ENCODE data around the gene GOLM1.

DNA sequence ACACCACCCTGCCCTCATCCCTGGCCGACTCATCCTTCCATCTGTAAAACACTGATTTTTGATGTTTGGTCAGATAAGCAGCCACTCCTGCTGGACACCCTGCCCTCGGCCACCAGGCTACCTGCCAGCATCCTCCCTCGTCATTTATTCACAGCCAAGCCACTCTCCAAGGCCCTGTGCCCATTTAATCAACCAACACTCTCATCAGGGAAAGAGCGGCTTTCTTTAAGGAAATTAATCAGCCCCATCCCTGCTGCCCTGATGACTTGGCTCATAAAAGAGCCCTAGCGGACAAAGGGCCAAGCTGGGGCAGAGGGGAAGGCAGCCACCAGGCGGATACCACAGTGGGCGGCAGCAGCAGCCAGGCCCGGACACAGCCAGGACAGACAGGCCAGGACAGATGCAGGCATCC is 52.4 kb downstream of the GOLM1 start:
- TF ChIP-seq, protein P1, sequence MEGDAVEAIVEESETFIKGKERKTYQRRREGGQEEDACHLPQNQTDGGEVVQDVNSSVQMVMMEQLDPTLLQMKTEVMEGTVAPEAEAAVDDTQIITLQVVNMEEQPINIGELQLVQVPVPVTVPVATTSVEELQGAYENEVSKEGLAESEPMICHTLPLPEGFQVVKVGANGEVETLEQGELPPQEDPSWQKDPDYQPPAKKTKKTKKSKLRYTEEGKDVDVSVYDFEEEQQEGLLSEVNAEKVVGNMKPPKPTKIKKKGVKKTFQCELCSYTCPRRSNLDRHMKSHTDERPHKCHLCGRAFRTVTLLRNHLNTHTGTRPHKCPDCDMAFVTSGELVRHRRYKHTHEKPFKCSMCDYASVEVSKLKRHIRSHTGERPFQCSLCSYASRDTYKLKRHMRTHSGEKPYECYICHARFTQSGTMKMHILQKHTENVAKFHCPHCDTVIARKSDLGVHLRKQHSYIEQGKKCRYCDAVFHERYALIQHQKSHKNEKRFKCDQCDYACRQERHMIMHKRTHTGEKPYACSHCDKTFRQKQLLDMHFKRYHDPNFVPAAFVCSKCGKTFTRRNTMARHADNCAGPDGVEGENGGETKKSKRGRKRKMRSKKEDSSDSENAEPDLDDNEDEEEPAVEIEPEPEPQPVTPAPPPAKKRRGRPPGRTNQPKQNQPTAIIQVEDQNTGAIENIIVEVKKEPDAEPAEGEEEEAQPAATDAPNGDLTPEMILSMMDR (IDR thresholded peaks at IDR 0.05; ENCODE audit: low read depth, low read length, missing input control): no peak
- no peak for TF ChIP-seq SP1 (IDR thresholded peaks at IDR 0.05)
- TF ChIP-seq, protein P2, sequence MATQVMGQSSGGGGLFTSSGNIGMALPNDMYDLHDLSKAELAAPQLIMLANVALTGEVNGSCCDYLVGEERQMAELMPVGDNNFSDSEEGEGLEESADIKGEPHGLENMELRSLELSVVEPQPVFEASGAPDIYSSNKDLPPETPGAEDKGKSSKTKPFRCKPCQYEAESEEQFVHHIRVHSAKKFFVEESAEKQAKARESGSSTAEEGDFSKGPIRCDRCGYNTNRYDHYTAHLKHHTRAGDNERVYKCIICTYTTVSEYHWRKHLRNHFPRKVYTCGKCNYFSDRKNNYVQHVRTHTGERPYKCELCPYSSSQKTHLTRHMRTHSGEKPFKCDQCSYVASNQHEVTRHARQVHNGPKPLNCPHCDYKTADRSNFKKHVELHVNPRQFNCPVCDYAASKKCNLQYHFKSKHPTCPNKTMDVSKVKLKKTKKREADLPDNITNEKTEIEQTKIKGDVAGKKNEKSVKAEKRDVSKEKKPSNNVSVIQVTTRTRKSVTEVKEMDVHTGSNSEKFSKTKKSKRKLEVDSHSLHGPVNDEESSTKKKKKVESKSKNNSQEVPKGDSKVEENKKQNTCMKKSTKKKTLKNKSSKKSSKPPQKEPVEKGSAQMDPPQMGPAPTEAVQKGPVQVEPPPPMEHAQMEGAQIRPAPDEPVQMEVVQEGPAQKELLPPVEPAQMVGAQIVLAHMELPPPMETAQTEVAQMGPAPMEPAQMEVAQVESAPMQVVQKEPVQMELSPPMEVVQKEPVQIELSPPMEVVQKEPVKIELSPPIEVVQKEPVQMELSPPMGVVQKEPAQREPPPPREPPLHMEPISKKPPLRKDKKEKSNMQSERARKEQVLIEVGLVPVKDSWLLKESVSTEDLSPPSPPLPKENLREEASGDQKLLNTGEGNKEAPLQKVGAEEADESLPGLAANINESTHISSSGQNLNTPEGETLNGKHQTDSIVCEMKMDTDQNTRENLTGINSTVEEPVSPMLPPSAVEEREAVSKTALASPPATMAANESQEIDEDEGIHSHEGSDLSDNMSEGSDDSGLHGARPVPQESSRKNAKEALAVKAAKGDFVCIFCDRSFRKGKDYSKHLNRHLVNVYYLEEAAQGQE (IDR thresholded peaks at IDR 0.05): no peak
